Body of pancreas (tissue), 4 donors: Measurements from ENCODE around the gene CENPF.

Experiments used
- CTCF ChIP-seq, 7 experiments: fragments of 450-650 bp in 4 of 7; fragments of 200-600 bp in 3 of 7; sonication (generic) in 3 of 7; IDR thresholded peaks; one replicate each; pipeline ENCODE4 v1.5.1; 2016 to 2019; ENCODE audit warnings: antibody characterized with exemption in 7 of 7
- POLR2A ChIP-seq, 3 donors: fragments of 450-650 bp; IDR thresholded peaks; one replicate each; pipeline ENCODE4 v1.6.1; 2016; ENCODE audit warnings: antibody characterized with exemption in 3 of 3, mild to moderate bottlenecking in 2 of 3

DNA sequence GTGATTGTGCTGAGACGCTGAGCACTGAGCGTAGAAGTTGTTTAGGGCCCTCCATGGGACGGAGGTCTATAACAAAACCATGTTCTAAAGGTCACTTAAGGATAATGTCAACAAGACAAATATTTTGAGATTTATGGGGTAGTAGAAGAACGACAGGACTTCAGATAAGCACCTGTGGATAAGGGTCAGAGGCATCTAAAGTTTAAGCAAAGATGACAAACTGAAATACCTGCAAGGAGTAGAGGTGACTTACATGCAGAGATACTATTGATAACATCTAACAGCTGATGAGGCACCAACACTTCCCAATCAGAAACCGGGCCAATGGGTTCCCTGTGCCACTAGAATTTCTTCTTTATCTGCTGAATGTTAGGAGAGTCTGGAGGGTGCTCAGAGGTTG is 83.5 kb downstream of the CENPF start:
- TF ChIP-seq CTCF (IDR thresholded peaks at IDR 0.05) (no peak), POLR2A (IDR thresholded peaks at IDR 0.05) (no peak)
